GM21619 (cell line): ENCODE data around the gene KCNJ8.

Experiments used
- ATAC-seq: cut with Tn5 transposase; IDR thresholded peaks from one replicate; pipeline ENCODE4 v1.9.1; 2021; ENCODE audit not compliant: unreplicated experiment

The KCNJ8 gene

DNA sequence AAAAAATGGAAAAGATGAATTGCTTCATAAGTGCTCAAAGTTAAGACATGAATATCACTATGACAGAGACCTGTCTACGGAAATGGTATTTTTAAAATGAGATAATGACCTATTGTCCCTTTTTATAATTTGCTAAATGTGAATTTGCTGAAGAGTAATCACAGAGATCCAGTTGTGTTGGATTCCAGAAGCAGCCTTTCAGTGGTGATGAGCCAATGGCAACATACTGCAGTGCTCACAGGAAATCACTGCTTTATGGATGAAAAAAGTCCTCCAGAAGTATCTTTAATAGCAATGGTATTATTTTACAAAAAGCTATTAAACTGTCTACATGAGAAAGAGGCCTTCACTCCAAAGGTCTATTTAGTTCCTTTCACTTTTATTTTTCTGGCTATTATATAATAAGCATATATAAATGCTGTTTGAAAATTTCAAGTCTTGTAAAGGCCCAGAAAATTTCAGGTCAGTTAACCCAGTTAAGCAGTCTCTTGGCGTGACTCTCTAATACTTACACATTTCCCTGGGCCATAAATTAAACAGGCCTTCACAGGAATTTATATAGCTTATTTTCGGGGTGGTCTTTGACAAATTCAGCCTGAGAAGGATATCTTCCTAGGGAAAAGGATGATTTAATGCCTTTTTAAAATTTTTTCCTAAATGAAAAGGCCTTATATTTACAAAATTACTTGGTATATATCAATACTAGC is 55.4 kb downstream of the KCNJ8 start:
- no peak for ATAC-seq

DNA sequence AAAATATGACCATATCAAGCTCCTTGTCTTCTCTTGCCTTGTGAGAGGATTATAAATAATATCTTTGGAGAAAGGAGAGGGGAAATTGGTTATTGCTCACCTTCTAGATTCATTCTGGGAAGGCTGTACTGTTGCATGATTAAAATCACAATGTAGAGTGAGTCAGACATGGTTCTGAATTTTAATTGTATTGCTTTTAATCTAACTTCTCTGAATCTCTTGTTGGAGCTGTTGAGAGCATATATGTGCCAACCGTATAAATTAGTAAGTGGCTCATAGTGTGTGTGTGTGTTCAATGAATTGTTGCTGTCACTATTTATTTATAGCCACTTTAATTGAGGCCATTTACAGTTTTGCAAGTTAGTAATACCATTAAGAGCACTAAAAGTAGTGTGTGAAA is 56.1 kb downstream of the KCNJ8 start:
- no peak for ATAC-seq

DNA sequence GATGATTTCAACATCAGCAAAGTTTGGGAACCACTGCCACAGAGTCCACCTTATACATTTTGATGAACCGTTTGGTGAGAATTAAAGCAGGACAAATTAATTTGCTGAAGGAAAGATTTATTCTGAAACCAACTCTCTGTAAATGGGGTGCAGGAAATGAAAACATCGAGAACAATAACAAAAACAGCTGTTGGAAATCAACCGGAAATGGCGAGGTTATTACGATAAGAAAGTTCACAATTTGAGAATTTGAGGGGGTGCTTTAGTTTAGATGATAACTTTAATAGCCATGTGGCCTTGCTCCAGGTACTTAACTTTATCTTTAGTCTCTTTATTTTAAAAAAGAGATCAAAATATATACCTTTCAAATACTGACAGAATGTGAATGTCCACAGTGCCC is 56.7 kb downstream of the KCNJ8 start:
- no peak for ATAC-seq

DNA sequence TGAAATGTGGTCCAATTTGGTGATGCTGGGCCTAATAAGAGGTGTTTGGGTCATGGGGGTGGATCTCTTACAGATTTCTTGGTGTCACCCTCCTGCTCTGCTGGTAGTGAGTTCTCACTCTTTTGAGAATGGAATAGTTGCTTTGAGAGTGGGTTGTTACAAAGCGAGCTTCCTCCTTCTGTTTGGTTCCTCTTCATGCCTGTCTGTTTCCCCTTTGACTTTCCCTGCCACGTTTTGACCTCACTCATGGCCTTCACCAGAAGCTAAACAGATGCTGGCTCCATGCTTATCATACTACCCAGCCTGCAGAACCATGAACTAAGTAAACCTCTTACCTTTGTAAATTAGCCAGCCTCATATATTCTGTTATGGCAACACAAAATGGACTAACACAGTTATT is 59.1 kb downstream of the KCNJ8 start:
- no peak for ATAC-seq
